ENCODE measurements around the gene SSUH2.

SSUH2 gene

DNA sequence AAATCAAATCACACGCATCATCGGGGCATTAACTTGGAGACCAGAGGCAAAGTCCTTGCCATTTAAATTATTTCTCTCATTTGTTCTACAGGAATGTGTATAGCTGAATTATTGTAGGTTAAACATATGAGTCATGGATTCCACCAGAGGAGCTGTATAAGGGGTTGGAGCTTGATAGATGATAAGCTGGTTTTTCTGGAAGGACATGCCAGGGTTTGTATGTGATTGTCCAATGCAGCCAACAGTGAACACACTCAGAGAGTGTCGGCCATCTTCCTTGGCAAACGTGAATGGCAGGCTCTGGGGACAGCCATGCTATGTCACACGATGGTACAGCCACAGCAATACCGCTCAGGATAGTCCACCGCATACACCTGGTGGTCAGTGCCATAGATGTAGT lies 25.1 kb downstream of the SSUH2 start:
- in situ Hi-C loops (cut with MboI; ENCODE audit: low sequenced_read_pairs), result loop anchor here (25.0 kb wide), 1 partner anchor 182 kb away; no protein-coding TSS in a partner anchor

DNA sequence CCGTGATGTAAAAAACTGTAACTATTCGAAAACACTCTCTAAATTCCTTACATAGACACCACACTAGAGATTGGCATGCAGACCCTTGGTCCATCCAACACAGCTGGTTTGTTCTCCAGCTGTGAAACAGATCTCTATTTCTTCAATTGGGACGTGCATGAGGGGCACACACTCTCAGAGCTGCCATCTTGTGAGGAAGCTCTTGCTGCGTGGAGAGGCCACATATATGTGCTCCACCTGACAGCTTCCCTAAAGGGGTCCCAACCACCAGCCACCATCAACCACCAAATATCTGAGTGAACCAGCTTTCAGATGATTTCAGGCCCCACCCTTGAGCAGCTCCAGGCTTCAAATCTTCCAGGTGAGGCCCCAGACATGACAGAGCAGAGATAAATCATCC lies 25.6 kb downstream of the SSUH2 start:
- in situ Hi-C loops (cut with MboI; ENCODE audit: low sequenced_read_pairs), result loop anchor here (25.0 kb wide), 1 partner anchor 182 kb away; no protein-coding TSS in a partner anchor

DNA sequence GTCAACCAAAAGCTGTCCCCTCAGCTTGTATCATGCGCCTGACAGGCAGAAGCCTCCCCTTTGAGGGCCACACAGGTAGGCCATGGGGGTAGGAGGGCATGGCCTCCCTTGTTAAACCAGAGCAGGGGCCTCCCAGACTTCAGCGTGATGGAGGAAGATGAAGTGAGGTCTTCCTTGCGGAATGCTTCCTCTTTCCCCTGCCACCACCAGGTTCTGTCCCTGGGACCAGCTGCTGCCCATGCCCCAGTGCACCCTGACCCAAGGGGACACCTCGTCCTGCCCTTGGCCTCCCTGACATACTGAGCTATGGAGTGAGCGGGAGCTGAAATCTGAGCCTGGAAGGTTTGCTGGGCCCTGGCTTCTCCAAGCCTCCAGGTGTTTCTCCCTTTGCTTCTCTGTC lies 26.7 kb downstream of the SSUH2 start:
- in situ Hi-C loops (cut with MboI; ENCODE audit: low sequenced_read_pairs), result loop anchor here (25.0 kb wide), 1 partner anchor 181 kb away; no protein-coding TSS in a partner anchor

DNA sequence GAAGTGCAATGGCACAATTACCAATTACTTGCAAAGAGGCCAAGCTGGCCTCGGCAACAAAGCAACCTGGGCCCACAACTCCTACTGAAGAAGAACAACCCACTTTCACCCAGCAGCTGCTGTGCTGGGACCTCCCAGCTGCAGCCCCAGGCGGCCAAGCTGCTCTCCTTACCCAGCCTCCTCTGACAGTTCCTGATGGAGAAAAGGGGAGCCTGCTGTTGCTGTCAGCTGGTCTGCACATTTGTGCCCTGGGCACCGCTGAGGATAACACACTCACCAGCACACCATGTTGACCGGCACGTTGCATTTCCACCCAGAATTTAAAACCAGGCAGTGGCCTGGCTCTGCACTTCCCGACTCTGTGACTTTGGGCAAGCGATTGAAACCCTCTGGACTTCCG lies 33.6 kb downstream of the SSUH2 start:
- in situ Hi-C loops (cut with MboI; ENCODE audit: low sequenced_read_pairs), result loop anchor here (25.0 kb wide), 1 partner anchor 174 kb away; no protein-coding TSS in a partner anchor

DNA sequence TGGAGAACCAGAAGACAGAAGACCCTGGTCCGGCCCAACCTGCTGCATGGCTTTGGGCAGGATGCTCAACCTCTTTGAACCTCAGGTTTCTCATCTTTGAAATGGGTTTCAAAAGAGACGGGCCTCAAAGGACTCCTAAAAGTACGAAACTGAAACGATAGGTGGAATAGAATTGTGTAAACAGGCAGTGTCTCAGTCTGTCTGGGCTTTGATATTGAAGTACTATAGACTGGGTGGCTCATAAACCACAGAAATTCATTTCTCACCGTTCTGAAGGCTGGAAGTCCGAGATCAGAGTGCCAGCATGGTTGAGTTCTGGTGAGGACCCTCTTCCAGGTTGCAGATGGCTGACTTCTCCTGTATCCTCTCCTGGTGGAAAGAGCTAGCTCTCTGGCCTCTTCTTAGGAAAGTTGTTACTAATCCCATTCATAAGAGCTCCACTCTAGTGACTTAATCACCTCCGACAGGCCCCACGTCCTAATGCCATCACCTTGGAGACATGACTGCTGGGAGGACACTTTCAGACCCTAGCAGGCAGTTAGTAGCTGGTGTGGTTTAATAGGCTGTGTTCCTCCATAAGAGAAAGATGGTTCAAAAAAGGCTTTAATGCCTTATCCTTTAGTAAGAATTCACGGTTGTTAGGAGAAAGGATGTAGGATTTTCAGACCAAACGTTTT lies 35.7 kb downstream of the SSUH2 start:
- in situ Hi-C loops (cut with MboI; ENCODE audit: low sequenced_read_pairs), result loop anchor here (25.0 kb wide), 1 partner anchor 172 kb away; no protein-coding TSS in a partner anchor

DNA sequence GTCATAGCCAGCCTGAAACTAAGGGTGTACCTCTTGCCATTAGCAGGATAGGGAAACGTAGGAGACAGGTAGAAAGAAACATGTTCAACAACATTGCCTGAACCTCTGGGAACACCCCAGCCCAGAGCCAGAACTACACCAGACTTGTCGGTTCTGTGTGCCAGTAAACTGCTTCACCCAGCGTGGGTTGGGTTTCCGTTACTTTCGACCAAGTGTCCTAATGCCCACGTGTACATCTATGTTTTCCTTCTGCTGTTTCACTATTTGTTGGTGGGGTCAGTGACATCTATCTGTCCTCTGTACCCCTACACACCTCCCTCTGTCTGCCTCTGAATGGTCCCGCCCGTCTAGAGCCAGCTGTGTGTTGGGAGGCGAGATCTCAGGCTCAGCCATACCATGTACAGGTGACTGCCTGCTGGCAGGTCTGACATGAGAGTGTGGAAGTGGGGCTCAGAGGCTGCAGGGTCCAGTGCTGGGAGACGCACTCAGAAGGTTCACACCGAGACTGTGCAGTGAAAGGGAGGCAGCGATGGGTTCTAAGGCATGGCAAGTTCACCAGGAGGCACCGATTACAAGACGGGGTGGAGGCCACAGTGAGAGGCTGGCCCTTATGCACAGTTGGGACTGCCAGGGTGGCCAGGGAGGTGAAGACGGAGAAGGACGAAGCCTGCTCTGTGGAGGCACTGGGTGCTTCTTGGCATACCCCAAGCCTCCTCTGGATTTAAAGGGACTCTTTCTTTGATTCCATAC lies 36.4 kb downstream of the SSUH2 start:
- in situ Hi-C loops (cut with MboI; ENCODE audit: low sequenced_read_pairs), result loop anchor here (25.0 kb wide), 1 partner anchor 171 kb away; no protein-coding TSS in a partner anchor

DNA sequence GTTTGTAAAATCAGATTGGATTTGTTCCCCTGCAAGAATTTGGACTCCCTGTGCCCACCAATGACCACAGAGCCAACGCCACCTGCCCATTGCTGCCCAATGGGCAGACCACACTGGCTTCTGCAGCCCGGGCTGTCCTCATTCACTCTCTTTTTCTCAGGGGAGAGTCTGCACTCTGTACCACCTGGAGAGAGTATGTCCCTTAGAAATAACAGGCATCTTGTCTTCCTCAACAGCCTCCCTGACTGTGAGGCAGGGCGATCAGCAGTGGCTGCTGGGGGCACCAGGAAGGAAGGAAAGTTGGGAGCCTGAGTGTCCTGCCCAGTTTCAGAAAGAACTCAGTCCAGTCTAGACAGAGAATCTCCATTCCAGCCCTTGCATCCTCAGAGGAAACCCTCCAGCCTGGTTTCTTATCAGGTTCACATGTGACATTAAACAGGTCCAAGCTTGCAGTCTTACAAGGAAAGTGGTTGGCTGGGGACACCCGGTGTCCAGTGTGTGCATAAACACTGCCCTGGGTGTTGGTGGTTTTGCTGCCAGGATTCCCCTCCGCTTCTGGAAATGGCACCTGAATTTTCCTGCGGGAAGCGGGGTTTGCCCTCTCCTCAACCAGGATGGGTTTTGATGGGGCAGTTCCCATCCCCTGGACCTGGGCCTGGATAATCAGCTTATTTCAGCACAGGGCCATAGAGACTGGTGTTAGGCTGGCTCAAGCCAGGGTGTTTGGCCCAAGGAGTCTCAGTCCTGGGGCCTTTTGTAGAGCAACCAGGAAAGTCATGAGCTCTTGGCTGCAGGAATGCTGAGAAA lies 37.2 kb downstream of the SSUH2 start:
- in situ Hi-C loops (cut with MboI; ENCODE audit: low sequenced_read_pairs), result loop anchor here (25.0 kb wide), 1 partner anchor 170 kb away; no protein-coding TSS in a partner anchor

DNA sequence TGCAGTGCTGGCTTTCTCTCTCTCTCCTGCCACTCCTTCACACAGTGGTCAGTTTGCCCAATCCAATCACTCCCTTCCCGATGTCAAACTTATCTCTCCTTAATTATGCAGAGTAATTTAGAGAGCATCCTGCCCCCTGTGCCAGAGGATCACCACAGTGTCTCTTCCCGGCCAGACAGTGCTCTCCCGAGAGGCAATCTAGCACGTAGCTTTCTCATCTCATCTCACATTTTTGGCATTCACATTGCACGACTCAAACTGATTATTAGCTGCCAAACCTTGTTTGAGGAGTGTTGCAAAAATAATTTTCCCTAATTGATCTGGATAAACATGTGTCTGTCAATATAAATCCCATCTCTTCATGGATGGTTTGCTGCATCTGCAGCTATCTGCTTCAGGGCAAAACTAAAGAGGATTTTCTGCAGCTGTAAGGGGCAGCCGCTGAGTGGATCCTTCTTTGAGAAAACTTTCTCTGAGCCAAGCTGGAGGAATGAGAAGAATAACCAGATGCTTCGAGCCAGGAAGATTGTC lies 37.8 kb downstream of the SSUH2 start:
- in situ Hi-C loops (cut with MboI; ENCODE audit: low sequenced_read_pairs), result loop anchor here (25.0 kb wide), 1 partner anchor 169 kb away; no protein-coding TSS in a partner anchor

DNA sequence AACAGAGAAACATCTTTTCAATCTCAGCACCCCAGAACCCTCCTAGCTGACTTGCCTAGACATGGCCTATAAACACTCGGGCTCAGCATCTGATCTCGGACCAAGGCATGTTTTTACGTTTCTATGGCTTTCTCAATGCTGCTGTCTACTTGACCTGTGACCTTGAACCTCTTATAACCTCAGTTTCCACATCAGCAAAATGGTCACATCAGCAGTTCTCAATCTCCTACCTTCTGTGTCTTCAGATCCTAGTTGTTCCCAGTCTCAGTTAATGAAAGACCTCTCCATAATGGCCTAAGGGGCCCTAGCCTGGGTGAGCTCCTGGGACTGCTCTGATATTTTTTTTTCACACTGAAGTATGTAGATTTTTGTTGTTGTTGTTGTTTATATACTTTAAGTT lies 39.6 kb downstream of the SSUH2 start:
- in situ Hi-C loops (cut with MboI; ENCODE audit: low sequenced_read_pairs), result loop anchor here (25.0 kb wide), 1 partner anchor 168 kb away; no protein-coding TSS in a partner anchor

DNA sequence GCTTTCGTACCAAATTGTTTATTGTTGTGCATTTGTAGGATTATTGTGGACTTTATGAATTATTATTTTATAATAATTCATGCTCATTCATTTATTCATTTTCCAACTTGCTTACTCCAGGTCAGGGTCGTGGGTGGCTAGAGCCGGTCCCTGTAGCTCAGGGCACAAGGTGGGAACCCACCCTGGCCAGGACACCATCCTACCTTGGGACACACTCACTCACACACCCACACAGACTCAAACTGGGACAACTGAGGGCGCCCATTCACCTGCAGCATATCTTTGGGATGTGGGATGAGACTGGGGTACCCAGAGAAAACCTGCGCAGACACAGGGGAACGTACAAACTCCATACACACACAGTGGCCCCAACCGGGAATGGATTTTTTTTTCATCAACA lies 40.6 kb downstream of the SSUH2 start:
- in situ Hi-C loops (cut with MboI; ENCODE audit: low sequenced_read_pairs), result loop anchor here (25.0 kb wide), 1 partner anchor 167 kb away; no protein-coding TSS in a partner anchor

DNA sequence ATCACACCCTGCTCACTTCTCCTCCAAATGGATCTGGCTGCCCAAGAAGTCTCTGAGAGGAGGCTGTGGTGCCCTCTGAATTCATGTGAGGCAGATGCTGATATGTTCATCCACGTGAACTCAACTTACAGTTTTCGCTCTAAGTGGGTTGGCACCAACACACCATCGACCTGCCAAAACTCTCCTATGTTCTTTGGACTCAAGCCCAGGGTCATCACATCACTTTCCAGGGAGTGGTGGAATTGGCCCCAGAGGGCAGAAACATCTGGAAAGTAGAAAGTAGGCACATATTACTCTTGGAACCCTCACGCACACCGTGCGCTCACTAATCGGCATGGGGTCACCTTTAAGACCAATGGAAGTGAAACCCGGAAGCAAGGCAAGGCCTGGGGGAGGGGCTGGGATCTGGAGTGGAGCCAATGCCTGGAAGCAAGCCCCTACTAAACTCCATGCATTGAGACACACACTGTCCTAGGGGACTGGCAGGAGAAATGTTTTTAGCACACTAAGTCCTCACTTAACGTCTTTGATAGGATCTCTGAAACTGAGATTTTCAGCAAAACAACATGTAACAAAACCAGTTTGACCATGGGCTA lies 41.4 kb downstream of the SSUH2 start:
- in situ Hi-C loops (cut with MboI; ENCODE audit: low sequenced_read_pairs), result loop anchor here (25.0 kb wide), 1 partner anchor 166 kb away; no protein-coding TSS in a partner anchor

DNA sequence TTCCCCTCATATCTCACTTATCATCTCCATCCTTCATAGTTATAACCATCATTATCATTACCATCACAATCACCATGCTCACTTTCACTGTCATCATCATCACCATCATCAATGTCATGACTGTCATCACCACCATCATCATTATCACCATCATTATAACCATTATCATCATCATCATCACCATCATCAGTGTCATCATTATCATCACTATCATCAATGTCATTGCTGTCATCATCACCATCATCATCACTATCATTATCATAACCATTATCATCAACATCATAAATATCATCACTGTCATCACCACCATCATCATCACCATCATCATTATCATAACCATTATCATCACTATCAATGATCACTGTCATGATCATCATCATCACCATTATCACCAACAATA lies 44.1 kb downstream of the SSUH2 start:
- in situ Hi-C loops (cut with MboI; ENCODE audit: low sequenced_read_pairs), result loop anchor here (25.0 kb wide), 1 partner anchor 163 kb away; no protein-coding TSS in a partner anchor

DNA sequence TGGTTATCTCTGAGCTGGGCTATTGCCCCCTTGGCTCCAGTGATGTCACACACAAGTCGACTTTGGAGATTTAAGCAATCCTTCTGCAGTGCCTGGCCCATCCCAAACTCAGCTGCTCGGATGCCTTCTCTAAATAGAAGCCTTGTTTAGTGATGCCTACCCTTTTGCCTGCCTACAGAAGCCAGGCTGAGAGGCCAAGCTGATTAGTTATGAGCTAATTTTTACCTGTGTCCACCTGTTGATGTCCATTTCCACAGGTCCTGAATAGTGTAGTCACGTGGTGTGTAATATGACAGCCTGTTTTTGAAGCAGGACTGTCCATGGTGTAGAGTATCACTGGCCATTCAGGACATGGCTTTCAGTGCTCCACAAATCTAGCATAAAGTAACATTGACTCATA lies 45.5 kb downstream of the SSUH2 start:
- in situ Hi-C loops (cut with MboI; ENCODE audit: low sequenced_read_pairs), result no loop called here

DNA sequence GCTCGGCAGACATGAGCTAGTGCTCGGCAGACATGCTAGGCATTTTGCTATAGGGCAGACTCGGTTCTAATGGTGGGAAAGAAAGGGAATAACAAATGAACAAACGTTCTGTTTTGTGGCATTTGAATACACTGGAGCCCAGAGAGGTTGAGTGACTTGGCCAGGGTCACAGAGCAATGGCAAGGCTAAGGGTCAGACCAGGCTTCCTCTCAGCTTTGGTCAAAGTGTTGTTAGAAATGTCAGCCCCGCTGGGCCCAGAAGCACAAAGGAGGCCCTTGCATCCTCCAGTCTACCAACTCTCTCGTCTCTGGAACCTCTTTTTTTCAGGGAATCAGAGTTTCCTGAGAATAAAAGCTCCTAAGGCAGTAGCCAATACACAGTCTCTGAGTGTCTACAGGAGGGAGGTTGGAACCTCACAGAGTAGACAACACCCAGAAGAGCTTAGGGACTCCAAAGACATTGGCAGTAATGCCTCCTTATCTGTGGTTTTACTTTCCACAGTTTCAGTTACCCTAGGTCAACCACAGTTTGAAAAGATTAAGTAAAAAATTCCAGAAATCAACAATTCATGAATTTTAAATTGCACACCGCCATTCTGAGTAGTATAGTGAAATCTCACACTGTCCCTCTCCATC lies 47.3 kb downstream of the SSUH2 start:
- in situ Hi-C loops (cut with MboI; ENCODE audit: low sequenced_read_pairs), result no loop called here

DNA sequence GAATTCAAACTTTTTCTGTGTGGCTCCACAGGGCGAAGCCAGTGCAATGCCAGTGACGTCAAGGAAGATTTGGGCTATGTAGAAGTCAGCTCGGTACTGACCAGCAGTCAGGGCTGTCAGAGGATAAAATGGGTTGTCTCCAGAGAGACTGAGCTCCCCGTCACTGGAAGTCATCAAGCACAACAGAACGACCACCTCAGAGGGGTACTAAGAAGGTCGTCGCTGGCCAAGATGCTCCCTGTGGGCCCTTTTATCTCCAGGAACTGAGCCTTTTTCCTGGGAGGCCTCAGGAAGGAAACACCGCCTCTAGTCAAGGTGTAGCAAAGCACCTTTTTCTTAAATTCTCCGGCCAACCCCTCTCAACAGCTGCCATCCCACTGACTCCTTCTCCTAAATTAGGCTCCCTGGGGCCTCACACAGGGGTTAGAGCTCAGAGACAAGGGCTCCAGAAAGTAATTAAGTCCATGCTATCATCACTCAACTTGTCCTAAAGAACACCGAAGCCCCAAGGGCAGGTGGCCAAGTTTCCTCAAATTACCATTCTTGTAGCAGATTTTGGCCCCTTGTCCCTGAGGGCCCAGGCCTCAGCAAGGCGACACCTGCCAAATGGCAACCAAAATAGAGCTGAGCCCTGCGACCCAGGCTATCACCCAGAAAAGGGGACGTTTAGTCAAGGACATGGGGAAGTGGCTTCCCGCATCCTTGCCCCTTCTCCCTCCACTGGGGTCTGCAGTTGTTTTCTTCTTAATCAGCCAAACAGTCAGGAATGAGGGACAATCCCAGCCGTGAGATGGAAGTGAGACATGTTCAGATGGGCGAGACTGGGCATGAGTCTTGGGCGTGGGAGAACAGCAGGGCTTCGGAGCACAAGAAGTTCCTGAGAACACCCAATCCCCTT lies 48.0 kb downstream of the SSUH2 start:
- in situ Hi-C loops (cut with MboI; ENCODE audit: low sequenced_read_pairs), result no loop called here

DNA sequence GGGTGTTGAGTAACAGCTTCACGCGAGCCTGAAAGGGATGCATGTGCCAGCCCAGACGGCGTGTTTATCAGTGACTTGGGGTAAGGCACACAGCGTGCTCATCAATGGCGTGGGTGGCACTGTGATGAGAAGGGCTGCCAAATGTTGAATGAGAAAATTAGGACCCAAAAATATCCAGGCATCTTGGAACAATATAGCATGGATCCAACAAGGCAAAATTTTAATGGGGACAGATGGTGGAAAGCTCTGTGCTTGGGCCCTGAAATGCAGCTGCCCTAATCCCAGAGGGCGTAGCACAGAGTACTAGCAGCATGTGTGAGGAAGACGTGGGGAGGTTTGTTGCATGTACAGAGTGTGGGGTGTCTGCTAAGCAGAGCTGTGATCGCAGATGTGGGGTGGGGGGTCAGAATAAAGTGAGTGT lies 48.9 kb downstream of the SSUH2 start:
- in situ Hi-C loops (cut with MboI; ENCODE audit: low sequenced_read_pairs), result no loop called here

DNA sequence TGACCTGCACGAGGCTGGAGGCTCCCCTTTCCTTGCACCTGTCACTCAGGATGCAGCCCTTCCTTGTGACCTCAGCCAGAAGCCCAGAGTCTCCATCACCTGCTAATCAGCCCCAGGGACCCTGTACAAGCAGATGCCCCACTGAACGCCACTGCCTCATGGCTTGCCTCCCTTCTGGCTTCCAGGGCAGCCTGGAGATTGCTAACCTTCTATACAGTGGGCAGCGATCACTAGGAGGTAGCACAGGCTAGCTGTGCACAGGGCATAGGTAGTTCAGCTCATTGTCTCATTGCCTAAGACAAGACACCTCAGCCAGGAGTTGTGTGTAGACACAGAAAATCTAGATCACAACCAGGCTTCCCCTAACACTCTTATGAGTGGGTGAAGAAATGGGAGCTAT lies 49.3 kb downstream of the SSUH2 start:
- in situ Hi-C loops (cut with MboI; ENCODE audit: low sequenced_read_pairs), result no loop called here

DNA sequence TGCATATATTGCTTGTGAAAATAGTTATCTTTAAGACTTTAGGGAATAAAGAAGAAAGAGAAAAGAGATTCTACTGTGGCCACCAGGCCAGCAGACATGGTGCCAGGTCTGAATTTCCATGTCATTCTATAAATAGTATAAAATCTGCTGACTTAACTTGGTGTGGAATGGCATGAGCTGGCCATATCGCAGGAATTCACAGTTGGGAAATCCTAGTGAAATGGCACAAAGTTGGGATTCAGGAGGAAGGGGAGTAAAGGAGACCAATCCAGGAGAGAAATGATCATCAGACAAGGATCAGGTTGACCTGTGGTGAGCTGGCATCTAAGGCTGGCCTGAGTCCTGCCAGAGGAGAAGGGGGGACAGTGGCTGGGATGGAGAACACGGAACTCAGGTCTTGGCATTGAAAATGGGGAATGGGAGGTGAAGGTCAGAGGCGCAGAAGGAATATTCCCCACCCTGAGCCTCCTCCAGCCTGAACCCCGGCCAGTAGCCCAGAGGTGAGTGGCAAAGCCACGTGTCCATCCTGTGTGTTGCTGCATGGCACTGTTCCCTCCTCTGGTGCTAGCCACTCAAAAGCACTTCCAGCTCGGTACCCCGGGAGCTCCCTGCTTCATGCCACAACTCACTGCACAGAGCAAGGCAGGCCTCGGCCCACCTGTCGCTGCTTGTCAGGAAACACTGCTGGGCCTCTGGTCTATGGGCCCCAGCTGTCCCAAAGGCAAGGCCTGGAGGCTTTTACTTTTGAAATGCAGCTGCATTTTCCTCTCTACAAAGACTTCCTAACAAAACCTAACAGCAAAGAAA lies 51.4 kb downstream of the SSUH2 start:
- in situ Hi-C loops (cut with MboI; ENCODE audit: low sequenced_read_pairs), result no loop called here
